GM12892 (cell line): Measurements from ENCODE around the gene TTYH3.

Source experiments
- POLR2A ChIP-seq: IDR thresholded peaks from 2 replicates; pipeline ENCODE4 v1.6.1; 2011; ENCODE audit warnings: low read depth, low read length, control low read depth
- POLR2AphosphoS5 ChIP-seq: IDR thresholded peaks from 2 replicates; pipeline ENCODE4 v1.6.1; 2011; ENCODE audit warnings: low read depth, low read length, control low read depth
- TAF1 ChIP-seq: IDR thresholded peaks from 2 replicates; pipeline ENCODE4 v1.6.1; 2011; ENCODE audit warnings: low read depth, mild to moderate bottlenecking, control low read depth, low read length, borderline replicate concordance

- TF ChIP-seq POLR2AphosphoS5 = no peak
- no peak for TF ChIP-seq POLR2A
- TF ChIP-seq TAF1 = no peak
Measured at GRCh38 chr7:2585446-2585845, 46.3 kb upstream of the TTYH3 start.
